Measurements from ENCODE around the gene CHCHD3. TPM values are rescaled to one million over a fixed set of nuclear protein-coding genes. Genes with fewer than 3 reads are reported as not detected.

The CHCHD3 gene
- total RNA-seq, 1 experiment from 2014 or later, result 114 TPM

DNA sequence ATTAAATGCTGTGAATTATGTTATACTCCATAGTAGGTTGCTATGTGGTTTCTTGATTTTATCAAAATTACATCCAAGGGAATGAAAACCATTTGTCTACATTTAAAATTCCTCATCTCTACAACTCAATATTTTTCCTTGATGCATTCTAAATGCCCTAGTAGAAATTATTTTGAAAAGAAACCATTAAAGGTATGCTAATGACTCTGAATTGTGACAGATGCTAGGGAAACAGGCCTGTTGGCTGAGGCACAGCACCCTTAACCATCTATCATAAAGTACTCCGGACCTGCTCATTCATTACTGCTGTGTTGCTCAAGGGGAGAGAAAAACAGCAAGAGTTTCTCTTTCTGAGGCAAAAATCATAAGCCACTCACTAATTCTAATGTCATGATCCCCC is 131.2 kb downstream of the CHCHD3 start:
- Mint-ChIP-seq H3K27me3 (ENCODE audit: low read depth) (no peaks in the 10 kb centered on the region), H3K9me3 (peaks cover 3% of the 10 kb centered on the region; the same call in 1 of the 2 replicates), H3K4me3 (no peak overlapping the region), H3K27ac (no peak overlapping the region), H3K4me1 (peaks cover 9% of the 10 kb centered on the region), H3K36me3 (no peaks in the 10 kb centered on the region)
- CTCF ChIA-PET, result no interaction called here
- TF ChIP-seq, protein P1, sequence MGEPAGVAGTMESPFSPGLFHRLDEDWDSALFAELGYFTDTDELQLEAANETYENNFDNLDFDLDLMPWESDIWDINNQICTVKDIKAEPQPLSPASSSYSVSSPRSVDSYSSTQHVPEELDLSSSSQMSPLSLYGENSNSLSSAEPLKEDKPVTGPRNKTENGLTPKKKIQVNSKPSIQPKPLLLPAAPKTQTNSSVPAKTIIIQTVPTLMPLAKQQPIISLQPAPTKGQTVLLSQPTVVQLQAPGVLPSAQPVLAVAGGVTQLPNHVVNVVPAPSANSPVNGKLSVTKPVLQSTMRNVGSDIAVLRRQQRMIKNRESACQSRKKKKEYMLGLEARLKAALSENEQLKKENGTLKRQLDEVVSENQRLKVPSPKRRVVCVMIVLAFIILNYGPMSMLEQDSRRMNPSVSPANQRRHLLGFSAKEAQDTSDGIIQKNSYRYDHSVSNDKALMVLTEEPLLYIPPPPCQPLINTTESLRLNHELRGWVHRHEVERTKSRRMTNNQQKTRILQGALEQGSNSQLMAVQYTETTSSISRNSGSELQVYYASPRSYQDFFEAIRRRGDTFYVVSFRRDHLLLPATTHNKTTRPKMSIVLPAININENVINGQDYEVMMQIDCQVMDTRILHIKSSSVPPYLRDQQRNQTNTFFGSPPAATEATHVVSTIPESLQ (CRISPR knock-in tag; IDR thresholded peaks at IDR 0.05), result no peak
- TF ChIP-seq NFYB (CRISPR knock-in tag; conservative IDR thresholded peaks at IDR 0.05; ENCODE audit: low read depth) (no peak), GRHL2 (CRISPR knock-in tag; IDR thresholded peaks at IDR 0.05; ENCODE audit: insufficient replicate concordance, severe bottlenecking) (no peak), ZNF423 (CRISPR knock-in tag; IDR thresholded peaks at IDR 0.05) (no peak), E2F4 (CRISPR knock-in tag; IDR thresholded peaks at IDR 0.05; ENCODE audit: borderline replicate concordance, low read depth) (no peak), ATF1 (CRISPR knock-in tag; IDR thresholded peaks at IDR 0.05) (no peak), SMAD4 (CRISPR knock-in tag; IDR thresholded peaks at IDR 0.05) (no peak), GABPB1 (CRISPR knock-in tag; IDR thresholded peaks at IDR 0.05) (no peak), JUN (CRISPR knock-in tag; IDR thresholded peaks at IDR 0.05) (no peak), TP53 (CRISPR knock-in tag; IDR thresholded peaks at IDR 0.05) (no peak)
- TF ChIP-seq, protein P2, sequence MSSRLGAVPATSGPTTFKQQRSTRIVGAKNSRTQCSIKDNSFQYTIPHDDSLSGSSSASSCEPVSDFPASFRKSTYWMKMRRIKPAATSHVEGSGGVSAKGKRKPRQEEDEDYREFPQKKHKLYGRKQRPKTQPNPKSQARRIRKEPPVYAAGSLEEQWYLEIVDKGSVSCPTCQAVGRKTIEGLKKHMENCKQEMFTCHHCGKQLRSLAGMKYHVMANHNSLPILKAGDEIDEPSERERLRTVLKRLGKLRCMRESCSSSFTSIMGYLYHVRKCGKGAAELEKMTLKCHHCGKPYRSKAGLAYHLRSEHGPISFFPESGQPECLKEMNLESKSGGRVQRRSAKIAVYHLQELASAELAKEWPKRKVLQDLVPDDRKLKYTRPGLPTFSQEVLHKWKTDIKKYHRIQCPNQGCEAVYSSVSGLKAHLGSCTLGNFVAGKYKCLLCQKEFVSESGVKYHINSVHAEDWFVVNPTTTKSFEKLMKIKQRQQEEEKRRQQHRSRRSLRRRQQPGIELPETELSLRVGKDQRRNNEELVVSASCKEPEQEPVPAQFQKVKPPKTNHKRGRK (CRISPR knock-in tag; IDR thresholded peaks at IDR 0.05; ENCODE audit: borderline replicate concordance), result no peak
- TF ChIP-seq, protein P3, sequence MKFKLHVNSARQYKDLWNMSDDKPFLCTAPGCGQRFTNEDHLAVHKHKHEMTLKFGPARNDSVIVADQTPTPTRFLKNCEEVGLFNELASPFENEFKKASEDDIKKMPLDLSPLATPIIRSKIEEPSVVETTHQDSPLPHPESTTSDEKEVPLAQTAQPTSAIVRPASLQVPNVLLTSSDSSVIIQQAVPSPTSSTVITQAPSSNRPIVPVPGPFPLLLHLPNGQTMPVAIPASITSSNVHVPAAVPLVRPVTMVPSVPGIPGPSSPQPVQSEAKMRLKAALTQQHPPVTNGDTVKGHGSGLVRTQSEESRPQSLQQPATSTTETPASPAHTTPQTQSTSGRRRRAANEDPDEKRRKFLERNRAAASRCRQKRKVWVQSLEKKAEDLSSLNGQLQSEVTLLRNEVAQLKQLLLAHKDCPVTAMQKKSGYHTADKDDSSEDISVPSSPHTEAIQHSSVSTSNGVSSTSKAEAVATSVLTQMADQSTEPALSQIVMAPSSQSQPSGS (CRISPR knock-in tag; IDR thresholded peaks at IDR 0.05; ENCODE audit: borderline replicate concordance, low read depth), result no peak
- DNase-seq (ENCODE audit: low spot score), result no peak
- ATAC-seq, result no peak
- POLR2A ChIA-PET, result no interaction called here

DNA sequence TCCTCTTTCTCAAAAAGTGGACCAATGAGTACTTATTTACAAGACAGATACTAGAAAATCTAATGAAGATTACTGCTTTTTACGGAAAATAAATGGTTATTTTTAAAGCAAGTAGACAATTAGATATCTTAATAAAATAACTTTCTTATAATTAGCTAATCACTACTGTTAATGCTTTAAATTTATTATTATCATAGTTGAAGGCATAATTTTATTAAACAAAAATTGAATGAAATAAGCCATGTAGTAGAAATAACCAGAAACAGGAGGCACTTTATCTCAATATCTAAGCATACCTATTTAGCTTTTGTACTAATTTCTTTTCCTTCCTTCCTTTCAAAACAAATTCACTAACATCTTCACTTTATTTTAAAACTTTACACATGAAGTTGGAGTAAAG is 134.9 kb downstream of the CHCHD3 start:
- ChIA-PET POLR2A (no interaction called here), CTCF (no interaction called here)
- Mint-ChIP-seq H3K36me3 (no peaks in the 10 kb centered on the region), H3K4me3 (no peak overlapping the region), H3K4me1 (peaks cover 10% of the 10 kb centered on the region), H3K27ac (no peak overlapping the region), H3K27me3 (ENCODE audit: low read depth) (no peaks in the 10 kb centered on the region), H3K9me3 (no peaks in the 10 kb centered on the region)
- DNase-seq (ENCODE audit: low spot score) (no peak), ATAC-seq (no peak)
- no peak for TF ChIP-seq ESRRA (CRISPR knock-in tag; IDR thresholded peaks at IDR 0.05; ENCODE audit: borderline replicate concordance)
- no peak for TF ChIP-seq ZBTB21 (CRISPR knock-in tag; IDR thresholded peaks at IDR 0.05; ENCODE audit: borderline replicate concordance)
- no peak for TF ChIP-seq ZNF416 (CRISPR knock-in tag; IDR thresholded peaks at IDR 0.05)
- no peak for TF ChIP-seq SMAD3 (CRISPR knock-in tag; IDR thresholded peaks at IDR 0.05; ENCODE audit: borderline replicate concordance)
- TF ChIP-seq KAT7 (CRISPR knock-in tag; IDR thresholded peaks at IDR 0.05; ENCODE audit: borderline replicate concordance), result no peak
- no peak for TF ChIP-seq NR1H2 (CRISPR knock-in tag; IDR thresholded peaks at IDR 0.05)
- no peak for TF ChIP-seq EMX1 (CRISPR knock-in tag; IDR thresholded peaks at IDR 0.05)
- TF ChIP-seq, protein P1 (CRISPR knock-in tag; IDR thresholded peaks at IDR 0.05), result no peak
- no peak for TF ChIP-seq ZNF263 (CRISPR knock-in tag; IDR thresholded peaks at IDR 0.05; ENCODE audit: low read depth)

All from WTC11 (cell line).